GM18867 (cell line): ENCODE measurements around the gene CPSF4L.

Experiments
- ATAC-seq: cut with Tn5 transposase; IDR thresholded peaks from one replicate; pipeline ENCODE4 v1.9.1; 2021; ENCODE audit warnings: mild to moderate bottlenecking, moderate library complexity; ENCODE audit not compliant: unreplicated experiment

Gene CPSF4L

GRCh38 chr17:73290399-73291259 lies 28.9 kb upstream of the CPSF4L start:
- ATAC-seq = peak; percentile 40

- ATAC-seq = no peak
Measured at GRCh38 chr17:73289549-73290254, 28.0 kb upstream of the CPSF4L start.

- no peak for ATAC-seq
Measured at GRCh38 chr17:73288534-73289302, 27.0 kb upstream of the CPSF4L start.

- no peak for ATAC-seq
Measured at GRCh38 chr17:73286863-73287296, 25.2 kb upstream of the CPSF4L start.

GRCh38 chr17:73285916-73286862 lies 24.5 kb upstream of the CPSF4L start:
- ATAC-seq = no peak

- ATAC-seq = no peak
Measured at GRCh38 chr17:73285603-73285908, 23.9 kb upstream of the CPSF4L start.

- ATAC-seq = no peak
Measured at GRCh38 chr17:73284906-73285602, 23.4 kb upstream of the CPSF4L start.

- no peak for ATAC-seq
Measured at GRCh38 chr17:73284354-73284753, 22.7 kb upstream of the CPSF4L start.

GRCh38 chr17:73283841-73284282 lies 22.2 kb upstream of the CPSF4L start:
- ATAC-seq = no peak

GRCh38 chr17:73283250-73283649 lies 21.6 kb upstream of the CPSF4L start:
- no peak for ATAC-seq

- ATAC-seq = no peak
Measured at GRCh38 chr17:73282629-73283028, 20.9 kb upstream of the CPSF4L start.

- peak; percentile 79 for ATAC-seq
Measured at GRCh38 chr17:73281928-73282327, 20.2 kb upstream of the CPSF4L start.

GRCh38 chr17:73280191-73280590 lies 18.5 kb upstream of the CPSF4L start:
- no peak for ATAC-seq

- no peak for ATAC-seq
Measured at GRCh38 chr17:73279704-73280103, 18.0 kb upstream of the CPSF4L start.

GRCh38 chr17:73278465-73279453 lies 17.1 kb upstream of the CPSF4L start:
- no peak for ATAC-seq

GRCh38 chr17:73278049-73278464 lies 16.4 kb upstream of the CPSF4L start:
- no peak for ATAC-seq

GRCh38 chr17:73274490-73274889 lies 12.8 kb upstream of the CPSF4L start:
- ATAC-seq = no peak

GRCh38 chr17:73272906-73273218 lies 11.2 kb upstream of the CPSF4L start:
- ATAC-seq = no peak

- ATAC-seq = peak; percentile 99
Measured at GRCh38 chr17:73271072-73271471, 9.4 kb upstream of the CPSF4L start.
